HEK293 (cell line): ENCODE measurements around the gene NRG2.
A peak's percentile ranks its signal among the peaks of the same experiment; 100 is the strongest.

ENCODE experiments used
- CTCF ChIA-PET: fragments of 350-600 bp; formaldehyde crosslinking; extraction: SDS; loops from one replicate; lab custom pipeline; 2021; ENCODE audit warnings: antibody characterized with exemption; lab: Yijun Ruan, JAX
- POLR2A ChIA-PET: fragments of 300-600 bp; formaldehyde crosslinking; extraction: SDS; loops from one replicate; lab custom pipeline; 2020; ENCODE audit warnings: antibody characterized with exemption, inconsistent platforms; lab: Yijun Ruan, JAX
- H3K27ac ChIP-seq: fragments of 200-500 bp; sonication (Bioruptor generic); 2 replicates; pipeline ENCODE4 v1.5.1; 2014; ENCODE audit warnings: low read depth, low read length, control low read depth, inconsistent platforms; ENCODE audit errors: extremely low read depth
- H3K36me3 ChIP-seq, 2 experiments: fragments of 200-500 bp in 1 of 2; sonication (Bioruptor generic) in 1 of 2; 1 replicate in 1 of 2; 2 replicates in 1 of 2; pipeline ENCODE4 v1.5.1; 2014 to 2017; ENCODE audit warnings: inconsistent platforms in 2 of 2, low read length in 2 of 2; ENCODE audit not compliant: control insufficient read depth in 2 of 2, insufficient read depth in 1 of 2
- H3K4me1 ChIP-seq: fragments of 200-500 bp; sonication (Bioruptor generic); 2 replicates; pipeline ENCODE4 v1.5.1; 2014; ENCODE audit warnings: mild to moderate bottlenecking, low read length, inconsistent platforms; ENCODE audit not compliant: control insufficient read depth, insufficient read depth
- H3K4me3 ChIP-seq: 2 replicates; pipeline ENCODE4 v1.5.1; 2011; ENCODE audit warnings: low read depth, mild to moderate bottlenecking, control low read depth, low read length, moderate library complexity
- H3K9me3 ChIP-seq: fragments of 200-500 bp; sonication (Bioruptor generic); 2 replicates; pipeline ENCODE4 v1.5.1; 2014; ENCODE audit warnings: low read depth, low read length, inconsistent platforms; ENCODE audit not compliant: control insufficient read depth, insufficient read depth
- BCL6B ChIP-seq: fragments of 450-650 bp; formaldehyde crosslinking; IDR thresholded peaks from 2 replicates; pipeline ENCODE4 v1.5.1; 2017; ENCODE audit warnings: missing biosample characterization, missing genetic modification characterization
- GLI2 ChIP-seq: fragments of 450-650 bp; formaldehyde crosslinking; IDR thresholded peaks from 2 replicates; pipeline ENCODE4; 2017; ENCODE audit warnings: missing biosample characterization, missing genetic modification characterization, low read depth, borderline replicate concordance
- GLIS2 ChIP-seq: fragments of 450-650 bp; formaldehyde crosslinking; IDR thresholded peaks from 2 replicates; pipeline ENCODE4 v1.5.1; 2016; ENCODE audit warnings: missing biosample characterization, missing genetic modification characterization
- KLF17 ChIP-seq: fragments of 450-650 bp; formaldehyde crosslinking; IDR thresholded peaks from 2 replicates; pipeline ENCODE4 v1.5.1; 2016; ENCODE audit warnings: missing biosample characterization, missing genetic modification characterization
- MZF1 ChIP-seq: fragments of 450-650 bp; formaldehyde crosslinking; IDR thresholded peaks from 2 replicates; pipeline ENCODE4 v1.5.1; 2017; ENCODE audit warnings: missing biosample characterization, missing genetic modification characterization, borderline replicate concordance
- PRDM2 ChIP-seq: fragments of 450-650 bp; formaldehyde crosslinking; IDR thresholded peaks from 2 replicates; pipeline ENCODE4 v1.5.1; 2016; ENCODE audit warnings: missing biosample characterization, missing genetic modification characterization, borderline replicate concordance
- SETDB1 ChIP-seq: IDR thresholded peaks from one replicate; pipeline ENCODE4 v1.6.1; 2017; ENCODE audit warnings: mild to moderate bottlenecking, low read length, moderate library complexity, mixed read lengths; ENCODE audit not compliant: insufficient read length
- SP7 ChIP-seq: fragments of 450-650 bp; formaldehyde crosslinking; IDR thresholded peaks from 2 replicates; pipeline ENCODE4 v1.5.1; 2016; ENCODE audit warnings: missing biosample characterization, missing genetic modification characterization
- YY2 ChIP-seq: fragments of 450-650 bp; formaldehyde crosslinking; IDR thresholded peaks from 2 replicates; pipeline ENCODE4 v1.5.1; 2016; ENCODE audit warnings: missing biosample characterization, missing genetic modification characterization
- ZBTB21 ChIP-seq: fragments of 450-650 bp; formaldehyde crosslinking; IDR thresholded peaks from 2 replicates; pipeline ENCODE4 v1.5.1; 2017; ENCODE audit warnings: missing biosample characterization, missing genetic modification characterization
- ZFHX2 ChIP-seq: fragments of 450-650 bp; formaldehyde crosslinking; conservative IDR thresholded peaks from 2 replicates; pipeline ENCODE4 v1.5.1; 2016; ENCODE audit warnings: missing biosample characterization, missing genetic modification characterization
- ZIC2 ChIP-seq: fragments of 450-650 bp; formaldehyde crosslinking; IDR thresholded peaks from 2 replicates; pipeline ENCODE4 v1.5.1; 2016; ENCODE audit warnings: missing biosample characterization, missing genetic modification characterization
- ZNF155 ChIP-seq: fragments of 450-650 bp; formaldehyde crosslinking; IDR thresholded peaks from 2 replicates; pipeline ENCODE4 v1.5.1; 2016; ENCODE audit warnings: missing biosample characterization, missing genetic modification characterization
- ZNF223 ChIP-seq: fragments of 450-650 bp; formaldehyde crosslinking; IDR thresholded peaks from 2 replicates; pipeline ENCODE4 v1.5.1; 2016; ENCODE audit warnings: missing biosample characterization, missing genetic modification characterization
- ZNF239 ChIP-seq: fragments of 450-650 bp; formaldehyde crosslinking; IDR thresholded peaks from 2 replicates; pipeline ENCODE4 v1.5.1; 2016; ENCODE audit warnings: missing biosample characterization, missing genetic modification characterization
- ZNF350 ChIP-seq: fragments of 450-650 bp; formaldehyde crosslinking; IDR thresholded peaks from 2 replicates; pipeline ENCODE4 v1.5.0; 2017; ENCODE audit warnings: missing biosample characterization, mild to moderate bottlenecking, missing genetic modification characterization
- ZNF449 ChIP-seq: fragments of 450-650 bp; formaldehyde crosslinking; IDR thresholded peaks from 2 replicates; pipeline ENCODE4 v1.5.1; 2017; ENCODE audit warnings: missing biosample characterization, mild to moderate bottlenecking, missing genetic modification characterization, moderate library complexity
- ZNF48 ChIP-seq: fragments of 450-650 bp; formaldehyde crosslinking; IDR thresholded peaks from 2 replicates; pipeline ENCODE4 v1.5.1; 2016; ENCODE audit warnings: missing biosample characterization, missing genetic modification characterization
- ZNF560 ChIP-seq: fragments of 450-650 bp; formaldehyde crosslinking; IDR thresholded peaks from 2 replicates; pipeline ENCODE4 v1.5.1; 2017; ENCODE audit warnings: missing biosample characterization, missing genetic modification characterization, borderline replicate concordance
- ZNF623 ChIP-seq: fragments of 450-650 bp; formaldehyde crosslinking; IDR thresholded peaks from 2 replicates; pipeline ENCODE4 v1.5.1; 2016; ENCODE audit warnings: missing biosample characterization, missing genetic modification characterization
- ZNF639 ChIP-seq: fragments of 450-650 bp; formaldehyde crosslinking; IDR thresholded peaks from 2 replicates; pipeline ENCODE4 v1.5.1; 2016; ENCODE audit warnings: missing biosample characterization, missing genetic modification characterization
- ZNF658 ChIP-seq: fragments of 450-650 bp; formaldehyde crosslinking; IDR thresholded peaks from 2 replicates; pipeline ENCODE4; 2016; ENCODE audit warnings: missing biosample characterization, missing genetic modification characterization
- ZNF660 ChIP-seq: fragments of 450-650 bp; IDR thresholded peaks from 2 replicates; pipeline ENCODE4 v1.5.1; 2018; ENCODE audit warnings: missing biosample characterization, mild to moderate bottlenecking, missing genetic modification characterization
- ZNF664 ChIP-seq: fragments of 450-650 bp; formaldehyde crosslinking; IDR thresholded peaks from 2 replicates; pipeline ENCODE4 v1.5.1; 2016; ENCODE audit warnings: missing biosample characterization, missing genetic modification characterization
- ZNF76 ChIP-seq: fragments of 450-650 bp; formaldehyde crosslinking; IDR thresholded peaks from 2 replicates; pipeline ENCODE4; 2016; ENCODE audit warnings: low read depth, missing biosample characterization, missing genetic modification characterization, borderline replicate concordance
- ZNF830 ChIP-seq: fragments of 450-650 bp; IDR thresholded peaks from 2 replicates; pipeline ENCODE4 v1.5.0; 2018; ENCODE audit warnings: missing biosample characterization, missing genetic modification characterization, low read depth, mild to moderate bottlenecking, moderate library complexity
- ZSCAN16 ChIP-seq: fragments of 450-650 bp; formaldehyde crosslinking; IDR thresholded peaks from 2 replicates; pipeline ENCODE4 v1.5.1; 2016; ENCODE audit warnings: missing biosample characterization, missing genetic modification characterization

The NRG2 gene

GRCh38 chr5:139904816-139905661 lies 138.1 kb downstream of the NRG2 start:
- Histone ChIP-seq H3K36me3 (no peaks in the 10 kb centered on the region), H3K27ac (no peak overlapping the region), H3K9me3 (no peaks in the 10 kb centered on the region), H3K4me1 (peaks cover 7% of the 10 kb centered on the region; the same call in 1 of the 2 replicates), H3K4me3 (no peak overlapping the region)
- ChIA-PET CTCF (interaction anchor here (0.9 to 1.0 kb wide), 2 partner anchors 9 to 63 kb away, joined by 3 to 5 read pairs; no protein-coding TSS in a partner anchor), POLR2A (interaction anchor here (0.7 kb wide), 1 partner anchor 45 kb away, joined by 5 read pairs; no protein-coding TSS in a partner anchor)
- no peak for TF ChIP-seq ZNF560 (tag by site-specific recombination)
- peak; percentile 65; the same call in 1 of the 2 replicates for TF ChIP-seq ZNF76 (tag by site-specific recombination)
- no peak for TF ChIP-seq ZFHX2 (tag by site-specific recombination)
- TF ChIP-seq ZNF155 (tag by site-specific recombination): no peak
- no peak for TF ChIP-seq ZNF350 (tag by site-specific recombination)
- no peak for TF ChIP-seq ZSCAN16 (tag by site-specific recombination)
- TF ChIP-seq ZNF449 (tag by site-specific recombination): no peak
- TF ChIP-seq ZNF830 (tag by site-specific recombination): no peak
- TF ChIP-seq ZNF664: no peak
- no peak for TF ChIP-seq ZNF623 (tag by site-specific recombination)
- TF ChIP-seq ZNF660: no peak
- no peak for TF ChIP-seq PRDM2
- TF ChIP-seq YY2: no peak
- no peak for TF ChIP-seq BCL6B
- no peak for TF ChIP-seq ZNF639 (tag by site-specific recombination)
- TF ChIP-seq GLIS2 (tag by site-specific recombination): 0 out of 2 replicates have a peak, but pooled peaks have one; percentile 5
- peak; percentile 98 for TF ChIP-seq ZIC2 (tag by site-specific recombination)
- no peak for TF ChIP-seq KLF17 (tag by site-specific recombination)
- no peak for TF ChIP-seq MZF1 (tag by site-specific recombination)
- TF ChIP-seq SP7 (tag by site-specific recombination): no peak
- TF ChIP-seq ZNF658: no peak
- TF ChIP-seq ZNF223: peak; percentile 56; the same call in 1 of the 2 replicates
- TF ChIP-seq ZBTB21 (tag by site-specific recombination): no peak
- no peak for TF ChIP-seq SETDB1
- TF ChIP-seq GLI2 (tag by site-specific recombination): no peak
- no peak for TF ChIP-seq ZNF48 (tag by site-specific recombination)
- no peak for TF ChIP-seq ZNF239 (tag by site-specific recombination)
